Breast epithelium (tissue), 3 donors: ENCODE data around the gene LHFPL2.

Experiments used
- POLR2AphosphoS5 ChIP-seq, 3 donors: sonication (generic); formaldehyde crosslinking; IDR thresholded peaks; one replicate each; pipeline ENCODE4 v1.6.1; 2017; ENCODE audit warnings: antibody characterized with exemption in 3 of 3
- TF ChIP-seq, protein P1 (sequence below), 3 donors: fragments of 450-650 bp; IDR thresholded peaks; one replicate each; pipeline ENCODE4 v1.5.1; 2016 to 2017; ENCODE audit warnings: antibody characterized with exemption in 3 of 3, mild to moderate bottlenecking in 3 of 3, moderate library complexity in 3 of 3

DNA sequence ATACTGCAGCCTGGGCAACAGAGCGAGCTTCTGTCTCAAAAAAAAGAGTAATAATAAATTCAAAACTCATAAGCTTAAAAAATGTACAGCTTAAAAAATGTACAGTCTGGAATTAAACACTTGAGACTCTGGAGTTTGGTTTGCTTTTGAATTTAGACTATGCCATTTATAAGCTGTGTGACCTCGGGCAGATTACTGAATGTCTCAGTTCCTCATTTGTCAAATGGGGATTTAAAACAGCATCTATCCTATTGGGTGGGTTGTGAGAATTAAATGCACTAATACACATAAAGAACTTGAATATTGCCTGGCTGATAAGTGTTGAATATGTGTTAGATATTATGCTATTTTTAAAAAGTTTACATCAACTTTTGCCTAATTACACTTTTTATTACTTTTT lies 189.7 kb downstream of the LHFPL2 start:
- TF ChIP-seq POLR2AphosphoS5 (IDR thresholded peaks at IDR 0.05), result no peak
- TF ChIP-seq, protein P1, sequence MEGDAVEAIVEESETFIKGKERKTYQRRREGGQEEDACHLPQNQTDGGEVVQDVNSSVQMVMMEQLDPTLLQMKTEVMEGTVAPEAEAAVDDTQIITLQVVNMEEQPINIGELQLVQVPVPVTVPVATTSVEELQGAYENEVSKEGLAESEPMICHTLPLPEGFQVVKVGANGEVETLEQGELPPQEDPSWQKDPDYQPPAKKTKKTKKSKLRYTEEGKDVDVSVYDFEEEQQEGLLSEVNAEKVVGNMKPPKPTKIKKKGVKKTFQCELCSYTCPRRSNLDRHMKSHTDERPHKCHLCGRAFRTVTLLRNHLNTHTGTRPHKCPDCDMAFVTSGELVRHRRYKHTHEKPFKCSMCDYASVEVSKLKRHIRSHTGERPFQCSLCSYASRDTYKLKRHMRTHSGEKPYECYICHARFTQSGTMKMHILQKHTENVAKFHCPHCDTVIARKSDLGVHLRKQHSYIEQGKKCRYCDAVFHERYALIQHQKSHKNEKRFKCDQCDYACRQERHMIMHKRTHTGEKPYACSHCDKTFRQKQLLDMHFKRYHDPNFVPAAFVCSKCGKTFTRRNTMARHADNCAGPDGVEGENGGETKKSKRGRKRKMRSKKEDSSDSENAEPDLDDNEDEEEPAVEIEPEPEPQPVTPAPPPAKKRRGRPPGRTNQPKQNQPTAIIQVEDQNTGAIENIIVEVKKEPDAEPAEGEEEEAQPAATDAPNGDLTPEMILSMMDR (IDR thresholded peaks at IDR 0.05), result no peak
